HepG2 (cell line): ENCODE results near the gene RPL27A. TPM values are rescaled to one million over a fixed set of nuclear protein-coding genes. Genes with fewer than 3 reads are reported as not detected.

Experiments used
- ATAC-seq: fragments of 200-7000 bp; cut with Tn5 transposase; 3 replicates; pipeline ENCODE4 v1.9.1; 2020; ENCODE audit warnings: mild to moderate bottlenecking, moderate library complexity
- BruUV-seq: library from RNA; stranded (reverse); fragments of 400-500 nt; replicated peaks from 2 replicates; lab custom pipeline; 2021; lab: Mats Ljungman, UMichigan
- CTCF ChIA-PET: fragments of 300-600 bp; formaldehyde crosslinking; extraction: SDS; loops from one replicate; lab custom pipeline; 2021; ENCODE audit warnings: low total read pairs, inconsistent platforms, low intra/inter-chr PET ratio; lab: Yijun Ruan, JAX
- POLR2A ChIA-PET: fragments of 350-600 bp; sonication (Branson Sonifier 250); formaldehyde crosslinking; loops from one replicate; lab custom pipeline; 2020; ENCODE audit warnings: antibody characterized with exemption, inconsistent platforms; lab: Yijun Ruan, JAX
- DNase-seq: peaks from one replicate; pipeline ENCODE4 v3.0.0-alpha.2; 2015; ENCODE audit warnings: low spot score
- FAIRE-seq: peaks from 3 replicates; lab custom pipeline; 2011; peaks lifted over from hg19 to GRCh38; lab: Jason Lieb, UNC
- H2AFZ ChIP-seq: one replicate; pipeline ENCODE4 v1.6.1; 2011; ENCODE audit warnings: low read length, inconsistent platforms
- H3K27ac ChIP-seq: fragments of 300-600 bp; 3 replicates; pipeline ENCODE4 v1.8.0; 2011; ENCODE audit warnings: mixed run types, mild to moderate bottlenecking, mixed read lengths, low read length, inconsistent platforms; ENCODE audit not compliant: insufficient read depth; ENCODE audit errors: extremely low read length
- H3K27me3 ChIP-seq, 2 experiments: fragments of 200-600 bp in 1 of 2; 2 replicates in 1 of 2; 3 replicates in 1 of 2; pipeline versions ENCODE4 v1.6.0 to v1.8.0; 2011; ENCODE audit warnings: low read length in 2 of 2, mild to moderate bottlenecking in 2 of 2, moderate library complexity in 2 of 2, inconsistent platforms in 1 of 2; ENCODE audit not compliant: insufficient read depth in 2 of 2, control insufficient read depth in 1 of 2
- H3K36me3 ChIP-seq, 2 experiments: fragments of 200-600 bp in 1 of 2; replicated peaks in 1 of 2; 2 replicates in 1 of 2; 3 replicates in 1 of 2; pipeline versions ENCODE4 v1.5.1 to v1.8.0; 2011; ENCODE audit warnings: low read length in 2 of 2, inconsistent platforms in 1 of 2; ENCODE audit not compliant: insufficient read depth in 2 of 2, control insufficient read depth in 1 of 2
- H3K4me1 ChIP-seq: 2 replicates; pipeline ENCODE4 v1.5.1; 2012; ENCODE audit warnings: low read length, inconsistent platforms; ENCODE audit not compliant: insufficient read depth
- H3K4me2 ChIP-seq: 2 replicates; pipeline ENCODE4 v1.6.0; 2011; ENCODE audit warnings: low read depth, low read length, inconsistent platforms
- H3K4me3 ChIP-seq, 3 experiments: fragments of 200-600 bp in 1 of 3; sonication (generic), shearing (Covaris generic) in 1 of 3; replicated peaks in 1 of 3; 2 replicates each; pipeline ENCODE4 v1.5.1; 2011 to 2016; ENCODE audit warnings: low read length in 3 of 3, inconsistent platforms in 2 of 3, low read depth in 2 of 3, mild to moderate bottlenecking in 2 of 3, control low read depth in 1 of 3, mixed read lengths in 1 of 3; ENCODE audit not compliant: insufficient read depth in 1 of 3
- H3K79me2 ChIP-seq: one replicate; pipeline ENCODE4 v1.6.1; 2011; ENCODE audit warnings: low read length, inconsistent platforms; ENCODE audit not compliant: insufficient read depth
- H3K9ac ChIP-seq: 2 replicates; pipeline ENCODE4 v1.6.0; 2011; ENCODE audit warnings: mild to moderate bottlenecking, low read depth, low read length, inconsistent platforms; ENCODE audit not compliant: insufficient read depth
- H3K9me3 ChIP-seq: 2 replicates; pipeline ENCODE4 v1.5.1; 2012; ENCODE audit warnings: mild to moderate bottlenecking, low read length
- H4K20me1 ChIP-seq: 2 replicates; pipeline ENCODE4 v1.6.0; 2011; ENCODE audit warnings: inconsistent platforms, mild to moderate bottlenecking, low read length, moderate library complexity; ENCODE audit not compliant: insufficient read depth
- FOXO1 ChIP-seq: sonication (generic); formaldehyde crosslinking; IDR thresholded peaks from 2 replicates; pipeline ENCODE4 v1.4.0; 2020; ENCODE audit warnings: missing genetic modification reagents
- HBP1 ChIP-seq: IDR thresholded peaks from 2 replicates; pipeline ENCODE4 v1.6.1; 2016; ENCODE audit warnings: low read depth, control low read depth
- HOXA7 ChIP-seq: sonication (generic); formaldehyde crosslinking; IDR thresholded peaks from 2 replicates; pipeline ENCODE4 v1.8.1; 2022; ENCODE audit warnings: mild to moderate bottlenecking, missing genetic modification reagents, moderate library complexity
- KDM2A ChIP-seq: sonication (generic); formaldehyde crosslinking; IDR thresholded peaks from 2 replicates; pipeline ENCODE4 v1.4.0; 2020; ENCODE audit warnings: low read depth, missing genetic modification reagents, borderline replicate concordance
- MZF1 ChIP-seq: sonication (generic); formaldehyde crosslinking; IDR thresholded peaks from 2 replicates; pipeline ENCODE4 v1.8.1; 2023; ENCODE audit warnings: mild to moderate bottlenecking, missing genetic modification reagents, borderline replicate concordance
- PCBP2 ChIP-seq: fragments of 200-400 bp; formaldehyde crosslinking; optimal IDR thresholded peaks from 2 replicates; pipeline ENCODE3; 2018; ENCODE audit warnings: low read length, low read depth; ENCODE audit not compliant: poor library complexity, severe bottlenecking
- ZBTB7A ChIP-seq: sonication (generic); formaldehyde crosslinking; IDR thresholded peaks from 2 replicates; pipeline ENCODE4 v1.8.0; 2022; ENCODE audit warnings: mild to moderate bottlenecking, missing genetic modification reagents
- ZNF264 ChIP-seq: sonication (generic); formaldehyde crosslinking; IDR thresholded peaks from 2 replicates; pipeline ENCODE4 v1.4.0; 2020; ENCODE audit warnings: missing genetic modification reagents
- ZNF382 ChIP-seq: sonication (generic); formaldehyde crosslinking; IDR thresholded peaks from 2 replicates; pipeline ENCODE4 v1.5.0; 2020; ENCODE audit warnings: missing genetic modification reagents, mild to moderate bottlenecking, borderline replicate concordance
- ZNF674 ChIP-seq: sonication (generic); formaldehyde crosslinking; IDR thresholded peaks from 2 replicates; pipeline ENCODE4 v1.5.0; 2020; ENCODE audit warnings: low read depth, mild to moderate bottlenecking, missing genetic modification reagents
- ZNF746 ChIP-seq: sonication (generic); formaldehyde crosslinking; IDR thresholded peaks from 2 replicates; pipeline ENCODE4 v1.8.0; 2022; ENCODE audit warnings: mild to moderate bottlenecking, missing genetic modification reagents
- ZNF772 ChIP-seq: sonication (generic); formaldehyde crosslinking; IDR thresholded peaks from 2 replicates; pipeline ENCODE4 v1.5.0; 2020; ENCODE audit warnings: mild to moderate bottlenecking, missing genetic modification reagents
- ZNF816 ChIP-seq: sonication (generic); formaldehyde crosslinking; IDR thresholded peaks from 2 replicates; pipeline ENCODE4 v1.8.0; 2022; ENCODE audit warnings: missing genetic modification reagents, mild to moderate bottlenecking, borderline replicate concordance
- WGBS: methylation state at CpG from one replicate; pipeline ENCODE4 v1.1.6; 2017; ENCODE audit warnings: low lambda C conversion rate; 5-methylcytosine and 5-hydroxymethylcytosine counted together
- in situ Hi-C: cut with HindIII; loops from 2 replicates; pipeline ENCODE4 v1.10.0; 2017; ENCODE audit warnings: low pct_unique_long_range_greater_than_20kb; ENCODE audit not compliant: extremely low pct_ligation_motif_present
- intact Hi-C: fragments of 100-400 bp; cut with micrococcal nuclease; formaldehyde crosslinking; loops from one replicate; pipeline ENCODE4 v1.10.0; 2022; ENCODE audit not compliant: unreplicated experiment
- polyA plus RNA-seq, 8 experiments: library from polyadenylated mRNA; depleted of rRNA in 3 of 8; stranded (reverse) in 7 of 8; unstranded in 1 of 8; fragments of >200 nt; fragmentation: Illumina TruSeq in 4 of 8; extraction: Trizol in 4 of 8; gene quantifications; 2 replicates each; pipeline versions ENCODE4 v1.2.1 to v1.2.3, GENCODE V29; 2011 to 2016; ENCODE audit warnings: low read depth in 4 of 8, missing spikeins in 1 of 8, mixed read lengths in 1 of 8; ENCODE audit not compliant: insufficient read depth in 1 of 8
- total RNA-seq, 5 experiments: library from RNA; depleted of rRNA; stranded (reverse); fragments of >200 nt; fragmentation: Illumina TruSeq; extraction: Trizol; gene quantifications; 2 replicates each; pipeline ENCODE4 v1.2.3, GENCODE V29; 2016; ENCODE audit warnings: low read depth in 1 of 5

RPL27A gene
- total and polyA plus RNA-seq, 2 of the 13 experiments (the other 11 are each of a cell fraction or from before 2014, with no cell fraction given): 1,531 to 2,153 TPM

GRCh38 chr11:8701891-8702597 lies 19.5 kb downstream of the RPL27A start:
- Histone ChIP-seq H4K20me1 (no peaks in the 10 kb centered on the region), H3K79me2 (no peaks in the 10 kb centered on the region), H2AFZ (no peak overlapping the region), H3K4me1 (peaks cover 35% of the 10 kb centered on the region), H3K27ac (no peak overlapping the region), H3K9ac (no peak overlapping the region), H3K36me3 (peaks cover 1 to 29% of the 10 kb centered on the region in 2 experiments; a peak in 4 of 5 replicates), H3K4me2 (no peak overlapping the region), H3K27me3 (no peaks in the 10 kb centered on the region), H3K9me3 (no peaks in the 10 kb centered on the region), H3K4me3 (no peak overlapping the region)
- no peak for TF ChIP-seq HOXA7 (CRISPR knock-in tag)
- TF ChIP-seq ZNF816 (CRISPR knock-in tag): no peak
- TF ChIP-seq ZNF382 (CRISPR knock-in tag): no peak
- TF ChIP-seq FOXO1 (CRISPR knock-in tag): no peak
- TF ChIP-seq MZF1 (CRISPR knock-in tag): no peak
- TF ChIP-seq ZNF746: no peak
- TF ChIP-seq ZNF772 (CRISPR knock-in tag): no peak
- no peak for TF ChIP-seq HBP1 (CRISPR knock-in tag)
- TF ChIP-seq KDM2A: no peak
- no peak for TF ChIP-seq ZNF264 (CRISPR knock-in tag)
- TF ChIP-seq ZNF674 (CRISPR knock-in tag): no peak
- TF ChIP-seq PCBP2: no peak
- no peak for TF ChIP-seq ZBTB7A (CRISPR knock-in tag)
- FAIRE-seq (no peak), ATAC-seq (no peak), DNase-seq (no peak)
- no TSS peak for BruUV-seq
- POLR2A ChIA-PET: interaction anchor here (1.0 to 1.4 kb wide), 3 partner anchors 13 to 20 kb away, joined by 3 to 4 read pairs (median 3); partner anchors contain the start of genes RPL27A and TRIM66
- in situ Hi-C loops (no loop called here), intact Hi-C loops (loop anchor here (2.0 kb wide), 1 partner anchor 19 kb away; no protein-coding TSS in a partner anchor)
- 96% methylated on average over 10 of the region's 10 CpGs for WGBS
- CTCF ChIA-PET: no interaction called here
